Measurements from ENCODE around the gene DHX8.

The DHX8 gene

DNA sequence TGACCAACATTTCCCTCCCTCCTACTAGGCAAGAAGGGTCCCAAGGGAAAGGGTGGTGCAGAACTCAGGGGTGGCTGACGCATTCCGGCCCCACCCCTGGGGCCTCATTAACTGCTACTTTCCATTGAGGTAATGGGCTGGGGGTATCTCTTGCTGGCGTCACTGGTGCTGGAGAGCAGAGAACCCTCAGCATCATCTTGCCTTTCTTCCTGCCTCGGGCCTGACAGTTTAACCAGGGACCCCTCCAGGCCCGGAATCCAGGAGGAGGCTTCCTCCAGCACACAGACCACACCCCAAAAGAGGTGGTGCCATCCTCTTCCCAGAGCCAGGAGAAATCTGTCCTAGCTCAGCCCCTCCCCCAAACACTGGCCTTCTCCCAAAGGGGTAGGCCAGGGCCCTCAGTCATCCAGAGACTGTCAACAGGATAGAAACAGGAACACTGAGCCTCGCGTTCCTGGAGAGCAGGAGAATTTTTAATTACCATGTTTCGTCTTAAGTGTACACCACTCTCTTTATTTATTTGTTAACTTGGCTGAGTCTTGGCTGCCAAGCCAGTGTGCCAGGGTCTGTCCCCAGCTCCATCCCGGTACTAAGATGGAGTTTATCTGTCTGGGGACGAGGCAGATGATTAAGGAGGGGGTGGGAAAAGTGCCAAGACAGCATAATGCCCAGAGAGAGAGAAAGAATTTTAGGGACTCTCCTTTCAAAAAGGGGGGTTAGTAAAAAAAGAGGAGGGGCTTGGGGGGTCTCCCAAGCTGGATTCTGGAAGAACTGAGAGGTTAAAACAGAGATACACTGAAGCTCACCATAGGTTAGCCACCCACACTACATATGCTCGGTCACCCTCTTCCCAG is 57.3 kb downstream of the DHX8 start:
- TF ChIP-seq POLR2AphosphoS5 (IDR thresholded peaks at IDR 0.05; ENCODE audit: low read depth): no peak
- TF ChIP-seq, protein P1, sequence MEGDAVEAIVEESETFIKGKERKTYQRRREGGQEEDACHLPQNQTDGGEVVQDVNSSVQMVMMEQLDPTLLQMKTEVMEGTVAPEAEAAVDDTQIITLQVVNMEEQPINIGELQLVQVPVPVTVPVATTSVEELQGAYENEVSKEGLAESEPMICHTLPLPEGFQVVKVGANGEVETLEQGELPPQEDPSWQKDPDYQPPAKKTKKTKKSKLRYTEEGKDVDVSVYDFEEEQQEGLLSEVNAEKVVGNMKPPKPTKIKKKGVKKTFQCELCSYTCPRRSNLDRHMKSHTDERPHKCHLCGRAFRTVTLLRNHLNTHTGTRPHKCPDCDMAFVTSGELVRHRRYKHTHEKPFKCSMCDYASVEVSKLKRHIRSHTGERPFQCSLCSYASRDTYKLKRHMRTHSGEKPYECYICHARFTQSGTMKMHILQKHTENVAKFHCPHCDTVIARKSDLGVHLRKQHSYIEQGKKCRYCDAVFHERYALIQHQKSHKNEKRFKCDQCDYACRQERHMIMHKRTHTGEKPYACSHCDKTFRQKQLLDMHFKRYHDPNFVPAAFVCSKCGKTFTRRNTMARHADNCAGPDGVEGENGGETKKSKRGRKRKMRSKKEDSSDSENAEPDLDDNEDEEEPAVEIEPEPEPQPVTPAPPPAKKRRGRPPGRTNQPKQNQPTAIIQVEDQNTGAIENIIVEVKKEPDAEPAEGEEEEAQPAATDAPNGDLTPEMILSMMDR (IDR thresholded peaks at IDR 0.05; ENCODE audit: insufficient read depth, low read length): no peak
- TF ChIP-seq SPI1 (IDR thresholded peaks at IDR 0.05; ENCODE audit: borderline replicate concordance, low read depth): no peak
- TF ChIP-seq, protein P2, sequence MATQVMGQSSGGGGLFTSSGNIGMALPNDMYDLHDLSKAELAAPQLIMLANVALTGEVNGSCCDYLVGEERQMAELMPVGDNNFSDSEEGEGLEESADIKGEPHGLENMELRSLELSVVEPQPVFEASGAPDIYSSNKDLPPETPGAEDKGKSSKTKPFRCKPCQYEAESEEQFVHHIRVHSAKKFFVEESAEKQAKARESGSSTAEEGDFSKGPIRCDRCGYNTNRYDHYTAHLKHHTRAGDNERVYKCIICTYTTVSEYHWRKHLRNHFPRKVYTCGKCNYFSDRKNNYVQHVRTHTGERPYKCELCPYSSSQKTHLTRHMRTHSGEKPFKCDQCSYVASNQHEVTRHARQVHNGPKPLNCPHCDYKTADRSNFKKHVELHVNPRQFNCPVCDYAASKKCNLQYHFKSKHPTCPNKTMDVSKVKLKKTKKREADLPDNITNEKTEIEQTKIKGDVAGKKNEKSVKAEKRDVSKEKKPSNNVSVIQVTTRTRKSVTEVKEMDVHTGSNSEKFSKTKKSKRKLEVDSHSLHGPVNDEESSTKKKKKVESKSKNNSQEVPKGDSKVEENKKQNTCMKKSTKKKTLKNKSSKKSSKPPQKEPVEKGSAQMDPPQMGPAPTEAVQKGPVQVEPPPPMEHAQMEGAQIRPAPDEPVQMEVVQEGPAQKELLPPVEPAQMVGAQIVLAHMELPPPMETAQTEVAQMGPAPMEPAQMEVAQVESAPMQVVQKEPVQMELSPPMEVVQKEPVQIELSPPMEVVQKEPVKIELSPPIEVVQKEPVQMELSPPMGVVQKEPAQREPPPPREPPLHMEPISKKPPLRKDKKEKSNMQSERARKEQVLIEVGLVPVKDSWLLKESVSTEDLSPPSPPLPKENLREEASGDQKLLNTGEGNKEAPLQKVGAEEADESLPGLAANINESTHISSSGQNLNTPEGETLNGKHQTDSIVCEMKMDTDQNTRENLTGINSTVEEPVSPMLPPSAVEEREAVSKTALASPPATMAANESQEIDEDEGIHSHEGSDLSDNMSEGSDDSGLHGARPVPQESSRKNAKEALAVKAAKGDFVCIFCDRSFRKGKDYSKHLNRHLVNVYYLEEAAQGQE (IDR thresholded peaks at IDR 0.05; ENCODE audit: insufficient replicate concordance, low read depth): no peak
- TF ChIP-seq GABPA (IDR thresholded peaks at IDR 0.05; ENCODE audit: low read depth): no peak
- no peak overlapping the region for H3K27ac ChIP-seq (replicated peaks)
- DNase-seq (ENCODE audit: low read depth in 1 of 2, low spot score in 1 of 2): no peak
- no peak overlapping the region for H3K4me3 ChIP-seq (replicated peaks; ENCODE audit: insufficient read depth, low read length)
- no peaks in the 10 kb centered on the region for H3K27me3 ChIP-seq (ENCODE audit: insufficient read depth, poor library complexity, severe bottlenecking)

DNA sequence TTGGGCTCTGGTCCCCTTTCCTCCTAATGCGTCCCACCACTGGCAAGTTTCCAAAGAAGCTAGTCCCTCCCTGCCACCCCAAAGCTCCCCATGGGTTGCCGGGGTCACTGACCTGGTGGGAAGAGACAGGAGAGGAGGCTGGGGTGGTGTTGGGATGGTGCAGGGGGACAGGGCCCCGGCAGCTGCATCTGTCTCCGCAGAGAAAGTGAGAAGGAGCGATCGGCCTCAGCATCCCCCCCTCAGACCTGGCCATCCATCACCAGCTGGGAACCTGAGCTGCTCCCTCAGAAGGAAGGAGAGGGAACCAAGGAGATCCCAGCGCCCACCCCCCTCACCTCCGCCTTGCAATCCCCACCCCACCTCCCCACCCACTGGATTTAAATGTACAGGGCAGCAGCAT is 59.1 kb downstream of the DHX8 start:
- Histone ChIP-seq H3K27me3 (ENCODE audit: insufficient read depth, poor library complexity, severe bottlenecking) (no peaks in the 10 kb centered on the region), H3K4me3 (replicated peaks; ENCODE audit: insufficient read depth, low read length) (no peak overlapping the region), H3K27ac (replicated peaks) (no peak overlapping the region)
- TF ChIP-seq GABPA (IDR thresholded peaks at IDR 0.05; ENCODE audit: low read depth): no peak
- no peak for DNase-seq (ENCODE audit: low read depth in 1 of 2, low spot score in 1 of 2)

DNA sequence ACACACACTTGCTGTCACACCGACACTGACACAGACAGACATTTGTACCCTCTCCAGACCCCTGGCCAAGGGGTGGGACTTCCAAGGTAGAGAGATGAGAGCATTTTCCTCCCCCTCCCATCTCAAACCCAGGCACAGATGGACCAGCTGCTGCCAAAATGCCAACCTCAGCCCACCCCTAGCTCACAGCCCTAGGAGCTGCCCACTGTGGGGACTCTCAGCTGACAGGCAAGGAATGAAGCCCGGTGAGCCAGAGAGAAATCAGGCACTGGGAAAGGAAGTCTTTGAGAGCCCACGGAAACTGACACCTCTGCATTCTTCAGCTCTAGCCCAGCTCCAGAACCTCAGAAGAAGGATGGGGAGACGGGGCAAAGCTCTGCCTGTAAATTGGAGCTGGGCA is 59.5 kb downstream of the DHX8 start:
- DNase-seq (ENCODE audit: low read depth in 1 of 2, low spot score in 1 of 2): no peak
- no peaks in the 10 kb centered on the region for H3K27me3 ChIP-seq (ENCODE audit: insufficient read depth, poor library complexity, severe bottlenecking)
- H3K27ac ChIP-seq (replicated peaks): no peak overlapping the region
- TF ChIP-seq POLR2AphosphoS5 (IDR thresholded peaks at IDR 0.05; ENCODE audit: low read depth) (no peak), SPI1 (IDR thresholded peaks at IDR 0.05; ENCODE audit: borderline replicate concordance, low read depth) (no peak), GABPA (IDR thresholded peaks at IDR 0.05; ENCODE audit: low read depth) (no peak)
- TF ChIP-seq, protein P2 (IDR thresholded peaks at IDR 0.05; ENCODE audit: insufficient replicate concordance, low read depth): no peak
- TF ChIP-seq, protein P1 (IDR thresholded peaks at IDR 0.05; ENCODE audit: insufficient read depth, low read length): no peak
- no peak overlapping the region for H3K4me3 ChIP-seq (replicated peaks; ENCODE audit: insufficient read depth, low read length)

DNA sequence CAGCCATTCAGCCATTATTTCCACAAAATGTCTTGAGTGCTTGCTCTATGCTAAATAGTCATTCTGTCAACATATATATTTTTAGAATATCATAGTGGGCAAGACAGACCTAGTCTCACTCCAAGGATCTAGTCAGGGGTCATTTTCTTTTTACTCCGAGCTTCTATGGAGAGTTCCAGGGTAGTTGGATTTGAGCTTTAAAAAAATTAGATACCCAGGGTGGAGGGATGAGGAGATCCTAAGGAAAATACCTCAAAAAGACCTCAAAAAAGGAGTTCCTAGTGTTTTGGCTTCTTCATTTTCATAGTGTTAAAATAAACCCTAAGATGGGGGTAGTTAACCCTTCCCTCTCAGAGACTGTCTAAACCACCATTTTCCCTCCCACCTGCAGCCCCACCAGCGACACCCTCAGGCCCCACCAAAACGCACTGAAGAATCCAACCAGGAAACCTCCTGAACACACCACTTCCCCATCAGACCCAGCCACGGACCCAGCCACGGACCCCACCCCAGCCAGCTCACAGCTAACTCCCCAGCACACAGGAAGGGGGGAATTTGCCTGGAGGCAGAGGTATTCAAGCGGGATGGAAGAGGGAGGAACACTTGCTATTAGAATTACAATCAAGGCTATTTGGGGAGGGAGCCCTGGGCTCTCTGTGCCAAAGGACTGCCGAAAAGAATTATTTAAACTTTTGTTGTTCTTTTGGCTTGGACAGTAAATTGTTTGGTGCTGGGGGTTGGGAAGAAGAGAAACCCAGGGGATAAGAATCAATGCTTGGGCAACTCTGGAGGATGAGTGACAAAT is 60.2 kb downstream of the DHX8 start:
- Histone ChIP-seq H3K4me3 (replicated peaks; ENCODE audit: insufficient read depth, low read length) (no peak overlapping the region), H3K27me3 (ENCODE audit: insufficient read depth, poor library complexity, severe bottlenecking) (no peaks in the 10 kb centered on the region), H3K27ac (replicated peaks) (no peak overlapping the region)
- peak in 1 of 2 experiments; percentile 17 for DNase-seq (ENCODE audit: low read depth in 1 of 2, low spot score in 1 of 2)
- TF ChIP-seq SPI1 (IDR thresholded peaks at IDR 0.05; ENCODE audit: borderline replicate concordance, low read depth): 0 out of 2 replicates have a peak, but pooled peaks have one; percentile 16
- TF ChIP-seq GABPA (IDR thresholded peaks at IDR 0.05; ENCODE audit: low read depth): no peak
- no peak for TF ChIP-seq POLR2AphosphoS5 (IDR thresholded peaks at IDR 0.05; ENCODE audit: low read depth)
- TF ChIP-seq, protein P2 (IDR thresholded peaks at IDR 0.05; ENCODE audit: insufficient replicate concordance, low read depth): no peak
- TF ChIP-seq, protein P1 (IDR thresholded peaks at IDR 0.05; ENCODE audit: insufficient read depth, low read length): no peak
